CD4-positive, alpha-beta T cell (primary cell): ENCODE measurements around the gene COL28A1. TPM values are rescaled to one million over a fixed set of nuclear protein-coding genes. Genes with fewer than 3 reads are reported as not detected.

Experiments used
- ATAC-seq: fragments of 200-7000 bp; cut with Tn5 transposase; one replicate; pipeline ENCODE4 v1.10.0; 2022; ENCODE audit warnings: mild to moderate bottlenecking; ENCODE audit not compliant: poor library complexity
- CTCF ChIA-PET: fragments of 350-600 bp; sonication (Branson Sonifier 250); formaldehyde crosslinking; loops from one replicate; lab custom pipeline; 2021; ENCODE audit warnings: antibody characterized with exemption, inconsistent platforms; lab: Charles Lee
- POLR2A ChIA-PET: fragments of 350-600 bp; sonication (Branson Sonifier 250); formaldehyde crosslinking; loops from one replicate; lab custom pipeline; 2021; ENCODE audit warnings: antibody characterized with exemption, inconsistent platforms; lab: Charles Lee
- DNase-seq, 14 experiments: peaks; one replicate each; pipeline ENCODE4 v3.0.0-alpha.2; 2013 to 2020; ENCODE audit warnings: mixed read lengths in 2 of 14
- H3K27ac ChIP-seq, 2 donors: one replicate each; pipeline versions ENCODE4 v1.5.1 to v1.7.0; 2013; ENCODE audit warnings: low read length in 2 of 2, low read depth in 1 of 2, mild to moderate bottlenecking in 1 of 2
- H3K27me3 ChIP-seq, 2 experiments: 1 replicate in 1 of 2; 2 replicates in 1 of 2; pipeline versions ENCODE4 v1.6.1 to v1.7.0; 2013; ENCODE audit warnings: low read length in 2 of 2, control low read depth in 1 of 2, mild to moderate bottlenecking in 1 of 2, moderate library complexity in 1 of 2; ENCODE audit not compliant: insufficient read depth in 2 of 2, control insufficient read depth in 1 of 2
- H3K36me3 ChIP-seq: one replicate; pipeline ENCODE4 v1.6.1; 2013; ENCODE audit warnings: low read length, control low read depth; ENCODE audit not compliant: insufficient read depth
- H3K4me1 ChIP-seq: one replicate; pipeline ENCODE4 v1.6.1; 2013; ENCODE audit warnings: low read length, control low read depth; ENCODE audit not compliant: insufficient read depth
- H3K4me3 ChIP-seq: one replicate; pipeline ENCODE4 v1.5.1; 2013; ENCODE audit warnings: mild to moderate bottlenecking, low read length, moderate library complexity
- H3K9me3 ChIP-seq, 2 experiments: 1 replicate in 1 of 2; 2 replicates in 1 of 2; pipeline versions ENCODE4 v1.6.1 to v1.7.0; 2013; ENCODE audit warnings: low read length in 2 of 2, mild to moderate bottlenecking in 2 of 2, control low read depth in 1 of 2, moderate library complexity in 1 of 2; ENCODE audit not compliant: control insufficient read depth in 1 of 2, insufficient read depth in 1 of 2
- H3K27ac Mint-ChIP-seq: one replicate; pipeline ENCODE4 v1.8.0; 2020; ENCODE audit warnings: mixed read lengths
- H3K27me3 Mint-ChIP-seq: one replicate; pipeline ENCODE4 v1.8.0; 2021; ENCODE audit warnings: mixed read lengths
- H3K36me3 Mint-ChIP-seq: one replicate; pipeline ENCODE4 v1.8.0; 2021; ENCODE audit warnings: low read depth, mixed read lengths
- H3K4me1 Mint-ChIP-seq: one replicate; pipeline ENCODE4 v1.8.0; 2021; ENCODE audit warnings: low read depth, mixed read lengths
- H3K4me3 Mint-ChIP-seq: one replicate; pipeline ENCODE4 v1.8.0; 2020; ENCODE audit warnings: mild to moderate bottlenecking, mixed read lengths
- H3K9me3 Mint-ChIP-seq: one replicate; pipeline ENCODE4 v1.8.0; 2020; ENCODE audit warnings: mixed read lengths
- CTCF ChIP-seq: fragments of 200-600 bp; IDR thresholded peaks from one replicate; pipeline ENCODE4 v1.8.0; 2022; ENCODE audit warnings: antibody characterized with exemption, mild to moderate bottlenecking
- intact Hi-C, 2 experiments: fragments of 100-400 bp; cut with DNase I in 1 of 2; cut with micrococcal nuclease in 1 of 2; formaldehyde crosslinking; loops; one replicate each; pipeline versions ENCODE4 v1.15.1 to v1.9.0; 2023 to 2025; cut with DNase I, micrococcal nuclease
- total RNA-seq, 174 experiments: library from RNA in 2 of 174; stranded (reverse) in 2 of 174; gene quantifications; one replicate each; pipeline ENCODE4 v1.2.3 and lab custom pipeline; 2021 to 2026

Gene COL28A1
- total RNA-seq, 2 experiments from 2014 or later = 0.22 TPM; not detected in 1

- Mint-ChIP-seq H3K27me3 (no peaks in the 10 kb centered on the region), H3K4me3 (no peak overlapping the region), H3K4me1 (peaks cover 4% of the 10 kb centered on the region), H3K36me3 (peaks cover 32% of the 10 kb centered on the region), H3K27ac (no peak overlapping the region), H3K9me3 (no peaks in the 10 kb centered on the region)
- H3K27me3 ChIP-seq = no peaks in the 10 kb centered on the region
- POLR2A ChIA-PET = no interaction called here
- H3K27ac ChIP-seq = no peak overlapping the region
- intact Hi-C loops = no loop called here
- peaks cover 5% of the 10 kb centered on the region for H3K36me3 ChIP-seq
- no peak for DNase-seq
- H3K4me1 ChIP-seq = no peaks in the 10 kb centered on the region
- H3K4me3 ChIP-seq = no peak overlapping the region
- TF ChIP-seq CTCF = no peak
- no peaks in the 10 kb centered on the region for H3K9me3 ChIP-seq
- CTCF ChIA-PET = no interaction called here
- ATAC-seq = no peak
These were observed 42.2 kb upstream of the COL28A1 start for GRCh38 chr7:7577888-7578287.

- Histone ChIP-seq H3K9me3 (no peaks in the 10 kb centered on the region), H3K36me3 (peaks cover 4% of the 10 kb centered on the region), H3K4me1 (no peaks in the 10 kb centered on the region), H3K27ac (no peak overlapping the region), H3K27me3 (no peaks in the 10 kb centered on the region), H3K4me3 (no peak overlapping the region)
- Mint-ChIP-seq H3K36me3 (peaks cover 35% of the 10 kb centered on the region), H3K4me1 (peaks cover 4% of the 10 kb centered on the region), H3K9me3 (no peaks in the 10 kb centered on the region), H3K4me3 (no peak overlapping the region), H3K27me3 (no peaks in the 10 kb centered on the region), H3K27ac (no peak overlapping the region)
- intact Hi-C loops = no loop called here
- DNase-seq (no peak), ATAC-seq (no peak)
- POLR2A ChIA-PET = interaction anchor here (0.6 kb wide), 1 partner anchor 10 kb away, joined by 3 read pairs; the partner anchor contains the start of gene MIOS
- CTCF ChIA-PET = no interaction called here
- no peak for TF ChIP-seq CTCF
These were observed 40.7 kb upstream of the COL28A1 start for GRCh38 chr7:7576344-7576743.

- Mint-ChIP-seq H3K9me3 (no peaks in the 10 kb centered on the region), H3K36me3 (peaks cover 36% of the 10 kb centered on the region), H3K4me1 (peaks cover 27% of the 10 kb centered on the region), H3K27ac (no peak overlapping the region), H3K27me3 (no peaks in the 10 kb centered on the region), H3K4me3 (no peak overlapping the region)
- intact Hi-C loops = no loop called here
- Histone ChIP-seq H3K4me3 (no peak overlapping the region), H3K27me3 (no peaks in the 10 kb centered on the region), H3K27ac (no peak overlapping the region), H3K36me3 (peaks cover 4% of the 10 kb centered on the region), H3K4me1 (peaks cover 11% of the 10 kb centered on the region), H3K9me3 (no peaks in the 10 kb centered on the region)
- ChIA-PET CTCF (no interaction called here), POLR2A (no interaction called here)
- ATAC-seq = no peak
- TF ChIP-seq CTCF = no peak
- no peak for DNase-seq
These were observed 38.0 kb upstream of the COL28A1 start for GRCh38 chr7:7573701-7574100.
